ENCODE measurements around the gene RASEF.
"Not testable (repeated sequence)": the region's sequence is repeated elsewhere in the genome, so short reads cannot be mapped to it uniquely, and the experiment has no call there.

The RASEF gene

GRCh38 chr9:82969291-82969690 is 93.7 kb downstream of the RASEF start:
- DNase-seq (ENCODE audit: low spot score): no peak

GRCh38 chr9:82968816-82969215 is 94.1 kb downstream of the RASEF start:
- DNase-seq (ENCODE audit: low spot score): no peak

- no peak for DNase-seq (ENCODE audit: low spot score)
Measured at GRCh38 chr9:82968388-82968787, 94.6 kb downstream of the RASEF start.

GRCh38 chr9:82961504-82962125 is 101.3 kb downstream of the RASEF start:
- DNase-seq (ENCODE audit: low spot score): peak; percentile 84

GRCh38 chr9:82957529-82958379 is 105.2 kb downstream of the RASEF start:
- no peak for DNase-seq (ENCODE audit: low spot score)

- DNase-seq (ENCODE audit: low spot score): no peak
Measured at GRCh38 chr9:82949203-82949602, 113.7 kb downstream of the RASEF start.

- DNase-seq (ENCODE audit: low spot score): no peak
Measured at GRCh38 chr9:82940376-82940775, 122.6 kb downstream of the RASEF start.

- DNase-seq (ENCODE audit: low spot score): no peak
Measured at GRCh38 chr9:82939451-82939850, 123.5 kb downstream of the RASEF start.

- no peak for DNase-seq (ENCODE audit: low spot score)
Measured at GRCh38 chr9:82938426-82939218, 124.3 kb downstream of the RASEF start.

- DNase-seq (ENCODE audit: low spot score): not testable (repeated sequence)
Measured at GRCh38 chr9:82936561-82936960, 126.4 kb downstream of the RASEF start.

- DNase-seq (ENCODE audit: low spot score): no peak
Measured at GRCh38 chr9:82934949-82935348, 128.0 kb downstream of the RASEF start.

- not testable (repeated sequence) for DNase-seq (ENCODE audit: low spot score)
Measured at GRCh38 chr9:82934025-82934424, 128.9 kb downstream of the RASEF start.

- DNase-seq (ENCODE audit: low spot score): no peak
Measured at GRCh38 chr9:82930116-82930515, 132.8 kb downstream of the RASEF start.

Measured in iPS-NIHi11 (cell line).